Measurements from ENCODE around the gene MRPS9. TPM values are rescaled to one million over a fixed set of nuclear protein-coding genes. Genes with fewer than 3 reads are reported as not detected.

MRPS9 gene
- polyA plus RNA-seq, 2 donors, result 17.8 to 25.0 TPM

DNA sequence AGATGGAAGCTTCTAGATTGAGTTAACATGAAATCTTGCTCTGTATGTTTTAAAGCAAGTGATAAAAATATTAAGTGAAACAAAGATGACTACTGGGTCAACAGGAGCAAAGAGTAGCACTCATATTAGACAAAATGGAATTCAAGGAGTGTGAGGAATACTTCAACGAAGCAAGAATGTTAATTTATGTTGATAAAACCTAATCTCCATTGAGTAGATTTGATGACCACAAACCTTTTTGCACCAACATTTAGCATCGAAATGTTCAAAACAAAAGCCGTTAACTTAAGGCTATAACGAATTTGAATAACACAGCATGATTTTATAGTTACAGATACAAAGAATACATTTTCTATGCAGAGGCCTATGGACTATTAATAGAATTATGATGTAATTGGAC is 35.7 kb downstream of the MRPS9 start:
- Histone ChIP-seq H3K4me3 (ENCODE audit: low read depth in 1 of 2, low read length in 2 of 2) (no peak overlapping the region), H3K36me3 (ENCODE audit: control insufficient read depth in 2 of 2, insufficient read depth in 2 of 2, low read length in 1 of 2) (peaks cover 0 to 4% of the 10 kb centered on the region in 2 donors), H3K27ac (ENCODE audit: low read depth in 2 of 2, low read length in 1 of 2) (no peak overlapping the region), H3K27me3 (ENCODE audit: control insufficient read depth in 1 of 2, insufficient read depth in 2 of 2, low read length in 2 of 2) (no peaks in the 10 kb centered on the region), H3K4me1 (ENCODE audit: control insufficient read depth in 2 of 2, insufficient read depth in 2 of 2, low read length in 1 of 2) (no peaks in the 10 kb centered on the region), H3K9me3 (ENCODE audit: control insufficient read depth in 2 of 2, insufficient read depth in 1 of 2, low read depth in 1 of 2, low read length in 1 of 2) (no peaks in the 10 kb centered on the region)
- WGBS, 2 donors, result 72 to 87% methylated on average over 4 of the region's 4 CpGs

DNA sequence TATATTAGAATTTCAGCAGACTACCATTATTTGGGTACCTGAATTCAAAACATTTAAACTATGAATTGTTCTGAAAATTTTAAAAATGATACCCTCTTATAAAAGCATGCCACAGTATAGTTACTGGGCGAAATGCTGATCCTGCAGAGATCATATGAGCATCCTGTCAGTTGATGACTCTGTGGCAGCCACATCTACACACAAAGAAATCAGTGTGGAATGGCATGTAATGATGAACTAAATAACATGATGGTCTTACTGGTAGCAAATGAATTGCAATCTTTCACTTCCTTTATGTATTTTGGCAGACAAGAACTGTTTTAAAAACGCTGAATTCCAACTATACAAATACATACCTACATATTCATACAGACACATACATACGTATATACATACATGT is 38.3 kb downstream of the MRPS9 start:
- no peaks in the 10 kb centered on the region for H3K36me3 ChIP-seq (ENCODE audit: control insufficient read depth in 2 of 2, insufficient read depth in 2 of 2, low read length in 1 of 2)
- H3K9me3 ChIP-seq (ENCODE audit: control insufficient read depth in 2 of 2, insufficient read depth in 1 of 2, low read depth in 1 of 2, low read length in 1 of 2), result no peaks in the 10 kb centered on the region
- no peak overlapping the region for H3K4me3 ChIP-seq (ENCODE audit: low read depth in 1 of 2, low read length in 2 of 2)
- H3K27ac ChIP-seq (ENCODE audit: low read depth in 2 of 2, low read length in 1 of 2), result no peak overlapping the region
- no peaks in the 10 kb centered on the region for H3K27me3 ChIP-seq (ENCODE audit: control insufficient read depth in 1 of 2, insufficient read depth in 2 of 2, low read length in 2 of 2)
- no peaks in the 10 kb centered on the region for H3K4me1 ChIP-seq (ENCODE audit: control insufficient read depth in 2 of 2, insufficient read depth in 2 of 2, low read length in 1 of 2)
- WGBS, 2 donors, result 94 to 97% methylated on average over 3 of the region's 3 CpGs

DNA sequence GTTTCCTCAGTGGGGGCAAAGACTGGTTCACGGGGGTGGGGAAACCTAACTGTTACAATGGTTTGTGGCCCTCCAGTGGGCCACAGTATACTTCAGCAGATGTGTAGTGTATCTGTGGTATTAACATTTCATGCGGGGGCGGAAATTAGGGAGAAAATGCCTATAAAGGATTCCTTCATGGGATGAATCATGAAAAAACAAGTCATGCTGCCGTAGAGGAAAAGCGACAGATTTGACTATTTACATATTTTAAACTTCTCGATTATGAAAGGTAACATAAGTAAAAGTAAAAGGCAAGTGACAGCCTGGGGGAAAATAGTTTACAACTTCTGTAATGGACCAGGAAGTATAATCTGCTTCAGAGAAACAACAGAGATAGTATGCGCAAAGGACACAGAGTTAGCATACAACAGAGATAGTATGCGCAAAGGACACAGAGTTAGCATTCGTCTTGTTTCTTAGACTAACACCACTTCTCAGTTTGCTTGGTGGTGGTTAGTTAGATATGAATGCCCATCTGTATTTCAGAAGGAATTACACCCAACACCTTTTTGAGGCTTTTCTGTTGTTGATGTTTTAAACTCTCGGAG is 41.1 kb downstream of the MRPS9 start:
- Histone ChIP-seq H3K4me3 (ENCODE audit: low read depth in 1 of 2, low read length in 2 of 2) (no peak overlapping the region), H3K36me3 (ENCODE audit: control insufficient read depth in 2 of 2, insufficient read depth in 2 of 2, low read length in 1 of 2) (no peaks in the 10 kb centered on the region), H3K4me1 (ENCODE audit: control insufficient read depth in 2 of 2, insufficient read depth in 2 of 2, low read length in 1 of 2) (no peaks in the 10 kb centered on the region), H3K27ac (ENCODE audit: low read depth in 2 of 2, low read length in 1 of 2) (no peak overlapping the region), H3K9me3 (ENCODE audit: control insufficient read depth in 2 of 2, insufficient read depth in 1 of 2, low read depth in 1 of 2, low read length in 1 of 2) (no peaks in the 10 kb centered on the region), H3K27me3 (ENCODE audit: control insufficient read depth in 1 of 2, insufficient read depth in 2 of 2, low read length in 2 of 2) (no peaks in the 10 kb centered on the region)
- WGBS, 2 donors, result 90 to 94% methylated on average over 10 of the region's 10 CpGs

DNA sequence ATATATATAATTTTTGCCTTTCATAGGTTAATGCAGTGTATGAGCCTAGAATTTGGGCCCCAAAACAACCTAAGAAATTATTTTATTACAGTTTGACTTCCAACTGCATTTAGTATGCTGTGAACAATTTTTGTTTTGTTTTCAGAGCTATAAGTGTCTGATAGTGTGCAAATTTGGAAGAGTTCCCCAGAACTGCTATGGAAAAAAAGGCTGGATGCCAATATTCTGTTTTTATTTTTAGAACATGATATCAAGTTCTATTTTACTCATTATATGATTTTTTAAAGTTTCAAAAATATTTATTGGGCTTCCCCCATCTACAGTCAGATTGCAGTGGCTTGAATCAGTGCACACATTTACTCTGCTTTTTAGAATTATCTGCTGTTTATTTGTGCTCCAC is 42.6 kb downstream of the MRPS9 start:
- Histone ChIP-seq H3K36me3 (ENCODE audit: control insufficient read depth in 2 of 2, insufficient read depth in 2 of 2, low read length in 1 of 2) (no peaks in the 10 kb centered on the region), H3K9me3 (ENCODE audit: control insufficient read depth in 2 of 2, insufficient read depth in 1 of 2, low read depth in 1 of 2, low read length in 1 of 2) (no peaks in the 10 kb centered on the region), H3K4me1 (ENCODE audit: control insufficient read depth in 2 of 2, insufficient read depth in 2 of 2, low read length in 1 of 2) (no peaks in the 10 kb centered on the region), H3K27me3 (ENCODE audit: control insufficient read depth in 1 of 2, insufficient read depth in 2 of 2, low read length in 2 of 2) (no peaks in the 10 kb centered on the region), H3K4me3 (ENCODE audit: low read depth in 1 of 2, low read length in 2 of 2) (no peak overlapping the region), H3K27ac (ENCODE audit: low read depth in 2 of 2, low read length in 1 of 2) (no peak overlapping the region)

DNA sequence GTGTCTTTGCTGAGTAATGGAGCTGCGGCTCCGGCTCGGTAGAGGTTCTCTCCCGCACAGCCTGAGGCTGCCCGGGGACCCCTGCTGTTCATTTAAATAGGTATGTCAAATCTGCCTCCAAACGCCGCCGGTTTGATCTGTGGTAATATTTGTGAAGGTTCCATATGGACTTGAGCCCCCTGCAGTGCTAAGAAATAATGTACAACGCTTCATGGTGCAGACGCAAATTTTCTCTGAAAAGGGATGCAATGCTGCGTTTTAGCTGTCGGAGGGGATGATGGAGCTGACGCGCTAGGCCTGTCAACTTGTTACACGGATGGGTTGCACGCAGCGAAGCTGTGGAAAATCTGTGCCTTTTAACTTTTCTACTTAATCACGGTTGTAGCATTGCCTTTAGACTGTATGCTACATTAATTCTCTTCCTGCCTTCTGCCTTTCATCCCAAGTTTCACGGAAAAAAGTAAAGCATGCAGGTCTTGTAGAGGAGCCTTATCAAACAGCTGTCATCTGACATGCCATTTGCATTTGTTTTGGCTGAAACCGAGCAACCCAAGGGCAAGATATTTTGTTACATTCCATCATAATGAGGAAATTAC is 43.2 kb downstream of the MRPS9 start:
- Histone ChIP-seq H3K4me1 (ENCODE audit: control insufficient read depth in 2 of 2, insufficient read depth in 2 of 2, low read length in 1 of 2) (no peaks in the 10 kb centered on the region), H3K9me3 (ENCODE audit: control insufficient read depth in 2 of 2, insufficient read depth in 1 of 2, low read depth in 1 of 2, low read length in 1 of 2) (no peaks in the 10 kb centered on the region), H3K36me3 (ENCODE audit: control insufficient read depth in 2 of 2, insufficient read depth in 2 of 2, low read length in 1 of 2) (no peaks in the 10 kb centered on the region), H3K27ac (ENCODE audit: low read depth in 2 of 2, low read length in 1 of 2) (no peak overlapping the region), H3K4me3 (ENCODE audit: low read depth in 1 of 2, low read length in 2 of 2) (no peak overlapping the region), H3K27me3 (ENCODE audit: control insufficient read depth in 1 of 2, insufficient read depth in 2 of 2, low read length in 2 of 2) (no peaks in the 10 kb centered on the region)
- WGBS, 2 donors, result 55 to 75% methylated on average over 20 of the region's 20 CpGs

DNA sequence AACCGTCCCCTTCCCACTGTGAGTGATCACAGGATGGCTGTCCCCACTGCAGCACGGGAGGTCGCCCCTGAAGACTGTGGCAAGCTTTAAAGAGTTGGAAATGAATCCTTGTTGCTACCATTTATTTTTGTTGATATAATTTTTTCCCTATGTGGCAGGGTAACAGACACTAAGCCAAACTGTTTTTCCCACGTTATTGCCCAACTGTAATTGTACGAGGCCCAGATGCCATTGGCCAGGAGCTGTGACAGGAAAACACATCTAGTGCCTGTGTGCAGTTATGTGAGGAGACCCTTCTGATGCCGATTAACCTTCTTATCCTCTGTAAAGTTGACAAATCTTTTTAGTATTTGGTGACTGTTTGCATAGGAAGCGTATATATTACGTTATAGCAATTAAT is 44.2 kb downstream of the MRPS9 start:
- H3K36me3 ChIP-seq (ENCODE audit: control insufficient read depth in 2 of 2, insufficient read depth in 2 of 2, low read length in 1 of 2), result no peaks in the 10 kb centered on the region
- WGBS, 2 donors, result 81 to 83% methylated on average over 8 of the region's 8 CpGs
- no peak overlapping the region for H3K4me3 ChIP-seq (ENCODE audit: low read depth in 1 of 2, low read length in 2 of 2)
- H3K9me3 ChIP-seq (ENCODE audit: control insufficient read depth in 2 of 2, insufficient read depth in 1 of 2, low read depth in 1 of 2, low read length in 1 of 2), result no peaks in the 10 kb centered on the region
- H3K4me1 ChIP-seq (ENCODE audit: control insufficient read depth in 2 of 2, insufficient read depth in 2 of 2, low read length in 1 of 2), result no peaks in the 10 kb centered on the region
- no peaks in the 10 kb centered on the region for H3K27me3 ChIP-seq (ENCODE audit: control insufficient read depth in 1 of 2, insufficient read depth in 2 of 2, low read length in 2 of 2)
- H3K27ac ChIP-seq (ENCODE audit: low read depth in 2 of 2, low read length in 1 of 2), result no peak overlapping the region

DNA sequence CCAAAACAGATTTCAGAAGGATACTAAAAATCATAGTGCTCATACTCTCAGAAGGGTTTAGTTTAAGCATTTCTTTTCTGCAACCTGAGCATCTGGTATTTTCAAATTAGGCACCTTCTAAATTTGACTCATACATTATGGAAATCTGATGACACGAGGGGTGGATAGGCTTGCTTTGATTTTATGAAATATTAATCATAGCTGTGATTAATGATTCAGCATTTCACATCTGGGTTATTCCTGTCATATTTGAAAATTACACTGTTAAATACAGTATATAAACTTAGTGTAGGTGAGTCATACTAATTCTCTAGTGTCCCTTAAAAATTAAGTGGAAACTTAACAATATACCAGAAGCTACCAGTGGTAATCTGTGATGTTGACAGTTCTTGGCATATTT is 47.7 kb downstream of the MRPS9 start:
- Histone ChIP-seq H3K36me3 (ENCODE audit: control insufficient read depth in 2 of 2, insufficient read depth in 2 of 2, low read length in 1 of 2) (no peaks in the 10 kb centered on the region), H3K9me3 (ENCODE audit: control insufficient read depth in 2 of 2, insufficient read depth in 1 of 2, low read depth in 1 of 2, low read length in 1 of 2) (no peaks in the 10 kb centered on the region), H3K27ac (ENCODE audit: low read depth in 2 of 2, low read length in 1 of 2) (no peak overlapping the region), H3K4me3 (ENCODE audit: low read depth in 1 of 2, low read length in 2 of 2) (no peak overlapping the region), H3K27me3 (ENCODE audit: control insufficient read depth in 1 of 2, insufficient read depth in 2 of 2, low read length in 2 of 2) (no peaks in the 10 kb centered on the region), H3K4me1 (ENCODE audit: control insufficient read depth in 2 of 2, insufficient read depth in 2 of 2, low read length in 1 of 2) (no peaks in the 10 kb centered on the region)
- 42 to 57% methylated on average over 1 of the region's 1 CpG for WGBS, 2 donors

DNA sequence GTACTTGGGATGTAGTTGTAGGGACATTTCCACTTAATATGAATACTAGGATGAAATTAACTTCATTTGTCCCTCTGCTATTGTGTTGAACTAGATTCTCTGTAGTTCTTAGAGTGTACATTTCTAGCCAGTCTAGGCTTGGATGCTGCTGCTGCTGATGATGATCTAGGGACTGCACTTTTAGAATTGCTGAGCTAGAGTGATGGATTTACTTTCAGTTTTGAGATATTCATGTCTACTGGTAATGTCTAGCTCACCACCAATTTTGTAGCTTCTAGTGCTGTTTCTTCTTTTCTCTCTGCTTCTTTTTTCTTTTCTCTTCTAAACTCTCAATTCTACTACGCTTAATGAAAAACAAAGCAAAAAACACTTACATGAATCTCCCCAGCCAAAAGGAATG is 49.4 kb downstream of the MRPS9 start:
- H3K4me3 ChIP-seq (ENCODE audit: low read depth in 1 of 2, low read length in 2 of 2), result no peak overlapping the region
- H3K9me3 ChIP-seq (ENCODE audit: control insufficient read depth in 2 of 2, insufficient read depth in 1 of 2, low read depth in 1 of 2, low read length in 1 of 2), result no peaks in the 10 kb centered on the region
- no peaks in the 10 kb centered on the region for H3K36me3 ChIP-seq (ENCODE audit: control insufficient read depth in 2 of 2, insufficient read depth in 2 of 2, low read length in 1 of 2)
- no peaks in the 10 kb centered on the region for H3K27me3 ChIP-seq (ENCODE audit: control insufficient read depth in 1 of 2, insufficient read depth in 2 of 2, low read length in 2 of 2)
- no peaks in the 10 kb centered on the region for H3K4me1 ChIP-seq (ENCODE audit: control insufficient read depth in 2 of 2, insufficient read depth in 2 of 2, low read length in 1 of 2)
- no peak overlapping the region for H3K27ac ChIP-seq (ENCODE audit: low read depth in 2 of 2, low read length in 1 of 2)
- WGBS, 2 donors, result 34 to 53% methylated on average over 1 of the region's 1 CpG

DNA sequence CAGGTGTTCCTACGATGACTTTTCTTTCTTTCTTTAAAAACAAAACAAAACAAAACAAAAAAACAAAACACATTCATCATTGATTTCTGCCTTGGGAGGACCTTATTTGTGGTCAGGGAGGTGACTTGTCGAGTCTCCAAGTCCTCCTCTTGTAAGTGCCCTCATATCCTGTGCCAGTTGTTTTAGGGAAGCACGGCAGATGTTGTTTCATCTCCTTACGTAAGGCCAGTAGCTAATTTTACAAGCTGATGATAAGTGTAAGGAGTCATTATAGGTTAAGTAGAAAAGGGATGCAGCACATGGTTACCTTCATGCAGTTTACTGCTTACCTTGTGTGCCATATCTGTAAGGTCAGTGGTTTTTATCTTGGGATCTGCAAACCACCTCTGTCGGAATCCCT is 52.2 kb downstream of the MRPS9 start:
- Histone ChIP-seq H3K9me3 (ENCODE audit: control insufficient read depth in 2 of 2, insufficient read depth in 1 of 2, low read depth in 1 of 2, low read length in 1 of 2) (no peaks in the 10 kb centered on the region), H3K27ac (ENCODE audit: low read depth in 2 of 2, low read length in 1 of 2) (no peak overlapping the region), H3K4me3 (ENCODE audit: low read depth in 1 of 2, low read length in 2 of 2) (no peak overlapping the region), H3K27me3 (ENCODE audit: control insufficient read depth in 1 of 2, insufficient read depth in 2 of 2, low read length in 2 of 2) (no peaks in the 10 kb centered on the region), H3K4me1 (ENCODE audit: control insufficient read depth in 2 of 2, insufficient read depth in 2 of 2, low read length in 1 of 2) (no peaks in the 10 kb centered on the region), H3K36me3 (ENCODE audit: control insufficient read depth in 2 of 2, insufficient read depth in 2 of 2, low read length in 1 of 2) (no peaks in the 10 kb centered on the region)
- 91 to 95% methylated on average over 5 of the region's 5 CpGs for WGBS, 2 donors

DNA sequence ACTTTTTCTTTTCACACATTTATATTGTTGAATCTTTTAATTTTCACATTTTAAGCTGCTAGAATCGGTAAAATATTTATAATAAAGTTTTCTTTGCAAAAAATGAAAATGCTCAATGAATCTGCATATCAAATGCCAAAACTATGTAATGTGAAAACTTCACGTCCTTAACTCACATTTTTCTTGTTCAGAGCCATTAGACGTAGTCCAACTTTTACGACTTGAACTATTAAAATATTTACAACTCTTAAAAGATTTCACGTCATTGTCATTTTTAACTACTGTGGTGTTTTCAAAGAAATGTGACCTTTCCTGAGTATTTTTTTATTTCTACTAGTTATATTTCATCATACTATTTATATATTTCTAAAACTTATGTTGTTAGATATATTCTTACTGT is 54.9 kb downstream of the MRPS9 start:
- Histone ChIP-seq H3K27me3 (ENCODE audit: control insufficient read depth in 1 of 2, insufficient read depth in 2 of 2, low read length in 2 of 2) (no peaks in the 10 kb centered on the region), H3K27ac (ENCODE audit: low read depth in 2 of 2, low read length in 1 of 2) (no peak overlapping the region), H3K4me1 (ENCODE audit: control insufficient read depth in 2 of 2, insufficient read depth in 2 of 2, low read length in 1 of 2) (no peaks in the 10 kb centered on the region), H3K36me3 (ENCODE audit: control insufficient read depth in 2 of 2, insufficient read depth in 2 of 2, low read length in 1 of 2) (peaks cover 0 to 5% of the 10 kb centered on the region in 2 donors), H3K9me3 (ENCODE audit: control insufficient read depth in 2 of 2, insufficient read depth in 1 of 2, low read depth in 1 of 2, low read length in 1 of 2) (no peaks in the 10 kb centered on the region), H3K4me3 (ENCODE audit: low read depth in 1 of 2, low read length in 2 of 2) (no peak overlapping the region)
- WGBS, 2 donors, result 91 to 93% methylated on average over 5 of the region's 5 CpGs

All from esophagus (tissue), 2 donors.